Stimulated activated CD4-positive, alpha-beta T cell treated with anti-CD3 and anti-CD28 coated beads, Interleukin-15, amount 100 ng/mL, for 24 hours (primary cell): Measurements from ENCODE around the gene FBXW11.
"Not testable (repeated sequence)": the region's sequence is repeated elsewhere in the genome, so short reads cannot be mapped to it uniquely, and the experiment has no call there.

Experiments
- DNase-seq: peaks from one replicate; pipeline ENCODE4 v3.0.0-alpha.2; 2020

The FBXW11 gene

GRCh38 chr5:172006321-172007174 is at the start of gene FBXW11:
Gene FBXW11 (minus strand): TSS chr5:172006638. CDS start chr5:172006502, 136 bp downstream.
- DNase-seq, result peak; percentile 97

GRCh38 chr5:172055996-172056395 is 49.6 kb upstream of the FBXW11 start:
- no peak for DNase-seq

- no peak for DNase-seq
Observed at GRCh38 chr5:172055421-172055820, 49.0 kb upstream of the FBXW11 start.

GRCh38 chr5:172054611-172055153 is 48.2 kb upstream of the FBXW11 start:
- DNase-seq, result no peak

- DNase-seq, result no peak
Observed at GRCh38 chr5:172052450-172053236, 46.2 kb upstream of the FBXW11 start.

GRCh38 chr5:172051643-172052339 is 45.4 kb upstream of the FBXW11 start:
- no peak for DNase-seq

GRCh38 chr5:172050080-172050479 is 43.6 kb upstream of the FBXW11 start:
- DNase-seq, result no peak

- no peak for DNase-seq
Observed at GRCh38 chr5:172049226-172049796, 42.9 kb upstream of the FBXW11 start.

- no peak for DNase-seq
Observed at GRCh38 chr5:172048539-172049101, 42.2 kb upstream of the FBXW11 start.

- DNase-seq, result no peak
Observed at GRCh38 chr5:172048170-172048422, 41.7 kb upstream of the FBXW11 start.

GRCh38 chr5:172046593-172046992 is 40.2 kb upstream of the FBXW11 start:
- DNase-seq, result no peak

GRCh38 chr5:172045315-172045632 is 38.8 kb upstream of the FBXW11 start:
- DNase-seq, result no peak

GRCh38 chr5:172044631-172045314 is 38.3 kb upstream of the FBXW11 start:
- no peak for DNase-seq

GRCh38 chr5:172043865-172044264 is 37.4 kb upstream of the FBXW11 start:
- DNase-seq, result no peak

GRCh38 chr5:172042183-172042582 is 35.7 kb upstream of the FBXW11 start:
- DNase-seq, result no peak

GRCh38 chr5:172038167-172038566 is 31.7 kb upstream of the FBXW11 start:
- DNase-seq, result no peak

- DNase-seq, result peak; percentile 31
Observed at GRCh38 chr5:172035049-172035448, 28.6 kb upstream of the FBXW11 start.

- DNase-seq, result no peak
Observed at GRCh38 chr5:172031894-172032461, 25.5 kb upstream of the FBXW11 start.

GRCh38 chr5:172029876-172030275 is 23.4 kb upstream of the FBXW11 start:
- no peak for DNase-seq

- DNase-seq, result no peak
Observed at GRCh38 chr5:172028167-172028566, 21.7 kb upstream of the FBXW11 start.

- DNase-seq, result not testable (repeated sequence)
Observed at GRCh38 chr5:172020110-172020786, 13.8 kb upstream of the FBXW11 start.
